ENCODE measurements around the gene NEIL1. TPM values are rescaled to one million over a fixed set of nuclear protein-coding genes. Genes with fewer than 3 reads are reported as not detected.
A peak's percentile ranks its signal among the peaks of the same experiment; 100 is the strongest.
"Not testable (repeated sequence)": the region's sequence is repeated elsewhere in the genome, so short reads cannot be mapped to it uniquely, and the experiment has no call there.

Gene NEIL1
- polyA plus RNA-seq, 1 experiment: 4.7 TPM

DNA sequence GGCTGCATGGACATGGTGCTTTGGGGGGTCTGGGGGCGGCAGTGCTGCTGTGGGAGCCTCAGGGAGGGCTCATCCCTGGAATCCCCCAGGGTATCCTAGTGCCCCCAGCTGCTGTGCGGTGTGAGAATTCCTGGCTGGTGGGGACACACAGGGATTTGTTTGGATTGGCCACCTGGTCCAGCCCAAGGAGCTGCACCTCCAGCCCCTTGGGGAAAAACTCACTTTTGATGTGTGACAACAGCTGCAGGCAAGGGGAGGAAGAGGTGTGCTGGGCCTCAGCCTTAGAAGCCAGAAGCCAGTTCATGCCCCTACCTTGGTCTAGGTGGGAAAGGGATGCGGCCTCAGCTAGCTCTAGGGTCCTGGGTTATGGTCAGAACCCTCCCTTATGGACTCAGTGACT, 19.3 kb upstream of the NEIL1 start:
- TF ChIP-seq, protein P1, sequence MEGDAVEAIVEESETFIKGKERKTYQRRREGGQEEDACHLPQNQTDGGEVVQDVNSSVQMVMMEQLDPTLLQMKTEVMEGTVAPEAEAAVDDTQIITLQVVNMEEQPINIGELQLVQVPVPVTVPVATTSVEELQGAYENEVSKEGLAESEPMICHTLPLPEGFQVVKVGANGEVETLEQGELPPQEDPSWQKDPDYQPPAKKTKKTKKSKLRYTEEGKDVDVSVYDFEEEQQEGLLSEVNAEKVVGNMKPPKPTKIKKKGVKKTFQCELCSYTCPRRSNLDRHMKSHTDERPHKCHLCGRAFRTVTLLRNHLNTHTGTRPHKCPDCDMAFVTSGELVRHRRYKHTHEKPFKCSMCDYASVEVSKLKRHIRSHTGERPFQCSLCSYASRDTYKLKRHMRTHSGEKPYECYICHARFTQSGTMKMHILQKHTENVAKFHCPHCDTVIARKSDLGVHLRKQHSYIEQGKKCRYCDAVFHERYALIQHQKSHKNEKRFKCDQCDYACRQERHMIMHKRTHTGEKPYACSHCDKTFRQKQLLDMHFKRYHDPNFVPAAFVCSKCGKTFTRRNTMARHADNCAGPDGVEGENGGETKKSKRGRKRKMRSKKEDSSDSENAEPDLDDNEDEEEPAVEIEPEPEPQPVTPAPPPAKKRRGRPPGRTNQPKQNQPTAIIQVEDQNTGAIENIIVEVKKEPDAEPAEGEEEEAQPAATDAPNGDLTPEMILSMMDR (IDR thresholded peaks at IDR 0.05; ENCODE audit: insufficient read depth, low read depth, low read length): no peak
- ChIA-PET CTCF (no interaction called here), POLR2A (no interaction called here)
- no peak overlapping the region for H3K4me3 ChIP-seq (ENCODE audit: low read depth, low read length)
- H3K27me3 ChIP-seq (ENCODE audit: control insufficient read depth, insufficient read depth, low read length): no peaks in the 10 kb centered on the region
- no peaks in the 10 kb centered on the region for H3K36me3 ChIP-seq (ENCODE audit: control insufficient read depth, insufficient read depth, low read length)
- no peak for DNase-seq (ENCODE audit: low read depth)

DNA sequence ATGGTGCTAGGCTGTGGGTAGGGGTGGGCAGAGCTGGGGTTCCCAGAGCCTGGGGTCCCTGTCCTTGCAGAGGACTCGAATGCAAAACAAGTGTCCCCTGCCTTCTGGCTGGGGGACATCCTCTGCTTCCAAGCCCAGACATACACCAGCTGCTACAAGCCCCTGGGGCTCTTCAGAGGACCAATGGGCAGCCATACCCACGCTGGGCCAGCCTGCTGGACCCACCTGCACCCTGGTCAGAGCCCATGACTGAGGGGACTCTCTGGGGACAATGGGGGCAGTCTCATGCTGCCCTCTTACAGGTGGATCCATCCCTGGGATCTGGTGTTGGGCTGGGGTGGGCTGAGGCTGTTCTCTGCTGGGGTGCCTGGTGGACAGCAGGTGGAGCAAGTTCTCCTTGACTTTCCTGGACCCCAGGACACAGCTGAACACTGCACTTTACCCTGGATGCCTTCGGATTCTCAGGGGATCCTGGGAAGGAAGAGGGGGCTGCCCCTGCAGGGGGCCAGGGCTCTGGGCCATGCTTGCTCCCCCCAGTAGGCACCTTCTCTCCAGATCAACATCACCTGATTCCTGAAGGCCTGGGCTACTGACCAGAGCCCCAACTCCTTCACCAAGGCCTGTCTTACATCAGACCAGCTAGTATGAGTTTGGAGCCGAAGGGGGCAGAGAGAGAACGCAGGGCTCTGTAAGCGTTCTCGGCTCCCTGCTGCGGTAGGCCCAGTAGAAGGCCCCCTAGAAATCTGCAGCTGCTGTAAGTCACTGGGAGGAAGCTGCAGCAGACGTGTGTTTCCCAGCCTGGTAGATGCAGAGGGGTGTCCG, 18.1 kb upstream of the NEIL1 start:
- CTCF ChIA-PET: interaction anchor here (0.7 to 1.0 kb wide), 2 partner anchors 15 to 357 kb away, joined by 3 read pairs; no protein-coding TSS in a partner anchor
- TF ChIP-seq, protein P1 (IDR thresholded peaks at IDR 0.05; ENCODE audit: insufficient read depth, low read depth, low read length): no peak

DNA sequence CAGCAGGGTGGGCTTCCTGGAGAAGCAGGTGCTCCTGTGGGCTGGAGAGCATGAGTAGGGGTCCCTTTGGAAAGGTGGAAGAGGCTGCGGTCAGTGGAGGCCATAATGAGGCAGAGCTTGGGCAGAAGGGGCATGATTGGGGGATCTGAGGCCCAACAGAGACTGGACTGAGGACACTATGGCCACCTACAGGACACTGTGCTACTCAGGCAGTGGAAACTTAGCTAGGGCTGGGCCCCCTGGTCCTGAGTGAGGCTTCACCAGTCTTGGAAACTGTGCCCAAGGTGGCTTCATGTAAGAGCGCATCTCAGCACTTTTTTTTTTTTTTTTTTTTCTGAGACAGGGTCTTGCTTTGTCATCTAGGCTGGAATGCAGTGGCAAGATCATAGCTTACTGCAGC, 17.3 kb upstream of the NEIL1 start:
- DNase-seq (ENCODE audit: low read depth): no peak
- POLR2A ChIA-PET: no interaction called here
- Histone ChIP-seq H3K27me3 (ENCODE audit: control insufficient read depth, insufficient read depth, low read length) (no peaks in the 10 kb centered on the region), H3K4me3 (ENCODE audit: low read depth, low read length) (no peak overlapping the region), H3K36me3 (ENCODE audit: control insufficient read depth, insufficient read depth, low read length) (no peaks in the 10 kb centered on the region)
- TF ChIP-seq, protein P1 (IDR thresholded peaks at IDR 0.05; ENCODE audit: insufficient read depth, low read depth, low read length): no peak
- CTCF ChIA-PET: no interaction called here

More for the DNA sequence above, 18.1 kb upstream of the NEIL1 start:
- H3K27me3 ChIP-seq (ENCODE audit: control insufficient read depth, insufficient read depth, low read length): no peaks in the 10 kb centered on the region
- no peak for DNase-seq (ENCODE audit: low read depth)
- POLR2A ChIA-PET: no interaction called here
- no peak overlapping the region for H3K4me3 ChIP-seq (ENCODE audit: low read depth, low read length)
- H3K36me3 ChIP-seq (ENCODE audit: control insufficient read depth, insufficient read depth, low read length): no peaks in the 10 kb centered on the region

DNA sequence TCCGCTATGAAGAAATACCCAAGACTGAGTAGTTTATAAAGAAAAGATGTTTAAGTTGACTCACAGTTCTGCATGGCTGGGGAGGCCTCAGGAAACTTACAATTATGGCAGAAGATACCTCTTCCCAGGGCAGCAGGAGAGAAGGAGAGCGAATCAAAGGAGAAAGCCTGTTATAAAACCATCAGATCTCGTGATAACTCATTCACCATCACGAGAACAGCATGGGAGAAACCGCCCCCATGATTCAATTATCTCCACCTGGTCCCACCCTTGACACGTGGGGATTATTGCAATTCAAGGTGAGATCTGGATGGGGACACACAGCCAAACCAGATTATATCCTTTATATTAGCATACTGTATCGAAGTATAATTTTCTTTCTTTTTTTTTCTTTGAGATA, 14.7 kb upstream of the NEIL1 start:
- H3K4me3 ChIP-seq (ENCODE audit: low read depth, low read length); DNase-seq (ENCODE audit: low read depth); CTCF ChIA-PET; H3K27me3 ChIP-seq (ENCODE audit: control insufficient read depth, insufficient read depth, low read length); POLR2A ChIA-PET; H3K36me3 ChIP-seq (ENCODE audit: control insufficient read depth, insufficient read depth, low read length): not testable (repeated sequence)

DNA sequence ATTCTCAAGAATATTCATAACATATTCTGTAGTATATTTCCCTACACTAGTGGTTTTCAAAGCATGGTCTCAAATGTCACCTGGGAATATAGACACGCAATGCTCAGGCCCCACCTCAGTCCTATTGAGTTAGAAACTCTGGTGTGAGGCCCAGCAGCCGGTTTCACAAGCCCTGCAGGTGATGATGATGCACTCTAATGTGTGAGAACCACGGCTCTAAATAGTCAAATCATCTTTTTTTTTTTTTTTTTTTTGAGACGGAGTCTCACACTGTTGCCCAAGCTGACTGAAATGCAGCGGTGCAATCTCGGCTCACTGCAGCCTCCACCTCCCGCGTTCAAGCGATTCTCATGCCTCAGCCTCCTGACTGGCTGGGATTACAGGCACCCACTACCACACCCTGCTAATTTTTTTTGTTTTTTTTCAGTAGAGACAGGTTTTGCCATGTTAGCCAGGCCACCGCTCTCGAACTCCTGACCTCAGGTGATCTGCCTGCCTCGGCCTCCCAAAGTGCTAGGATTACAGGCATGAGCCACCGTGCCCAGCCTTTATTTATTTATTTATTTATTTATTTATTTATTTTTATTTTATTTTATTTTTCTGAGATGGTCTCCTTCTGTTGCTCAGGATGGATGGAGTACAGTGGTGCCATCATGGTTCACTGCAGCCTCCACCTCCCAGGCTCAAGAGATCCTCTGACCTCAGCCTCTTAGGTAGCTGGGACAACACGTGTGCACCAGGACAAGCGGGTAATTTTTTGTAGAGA, 13.0 kb upstream of the NEIL1 start:
- H3K36me3 ChIP-seq (ENCODE audit: control insufficient read depth, insufficient read depth, low read length); DNase-seq (ENCODE audit: low read depth); H3K27me3 ChIP-seq (ENCODE audit: control insufficient read depth, insufficient read depth, low read length); H3K4me3 ChIP-seq (ENCODE audit: low read depth, low read length); POLR2A ChIA-PET: not testable (repeated sequence)
- CTCF ChIA-PET: interaction anchor here (1.3 kb wide), 1 partner anchor 13 kb away, joined by 3 read pairs; no protein-coding TSS in a partner anchor

DNA sequence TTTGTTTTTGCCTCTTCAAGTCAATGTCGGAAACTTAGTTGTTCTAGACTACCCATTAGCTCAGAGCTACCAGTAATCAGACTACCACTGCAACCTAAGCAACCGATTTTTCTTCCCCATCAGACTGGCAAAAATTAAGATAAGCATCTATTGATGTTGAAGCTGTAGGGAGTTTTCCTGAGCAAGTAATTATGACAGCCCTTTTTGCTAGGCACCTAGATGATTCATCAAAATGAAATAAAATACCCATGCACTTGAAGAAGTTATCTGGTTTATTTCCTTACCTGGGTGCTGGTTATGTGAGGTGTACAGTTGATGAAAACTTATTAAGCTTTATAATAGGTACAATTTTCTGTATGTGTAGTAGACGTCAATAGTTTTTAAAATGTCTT, 11.5 kb upstream of the NEIL1 start:
- CTCF ChIA-PET: interaction anchor here (0.8 to 1.3 kb wide), 2 partner anchors 14 to 33 kb away, joined by 3 read pairs; partner anchors contain the start of gene MAN2C1
- H3K27me3 ChIP-seq (ENCODE audit: control insufficient read depth, insufficient read depth, low read length): no peaks in the 10 kb centered on the region
- H3K4me3 ChIP-seq (ENCODE audit: low read depth, low read length): peak overlapping the region; percentile 85
- no peak for DNase-seq (ENCODE audit: low read depth)
- H3K36me3 ChIP-seq (ENCODE audit: control insufficient read depth, insufficient read depth, low read length): peaks cover 3% of the 10 kb centered on the region; the same call in 1 of the 2 replicates
- TF ChIP-seq, protein P1 (IDR thresholded peaks at IDR 0.05; ENCODE audit: insufficient read depth, low read depth, low read length): no peak
- POLR2A ChIA-PET: no interaction called here

Data from BJ (cell line).